Mucosa of descending colon (tissue), 3 donors: Measurements from ENCODE around the gene CDK5RAP3. TPM values are rescaled to one million over a fixed set of nuclear protein-coding genes. Genes with fewer than 3 reads are reported as not detected.

Experiments
- ATAC-seq: fragments of 200-7000 bp; cut with Tn5 transposase; one replicate; pipeline ENCODE4 v1.9.1; 2020; ENCODE audit warnings: mild to moderate bottlenecking, moderate library complexity
- DNase-seq, 3 donors: peaks; one replicate each; pipeline ENCODE4 v3.0.0-alpha.2; 2020
- H3K36me3 ChIP-seq: fragments of 200-600 bp; one replicate; pipeline ENCODE4 v1.8.0; 2021; ENCODE audit warnings: low read depth, mild to moderate bottlenecking
- H3K4me1 ChIP-seq: fragments of 200-600 bp; one replicate; pipeline ENCODE4 v1.8.0; 2021; ENCODE audit warnings: low read depth, mild to moderate bottlenecking
- H3K4me3 ChIP-seq: fragments of 200-600 bp; one replicate; pipeline ENCODE4 v1.8.0; 2021; ENCODE audit warnings: mild to moderate bottlenecking
- H3K9me3 ChIP-seq: fragments of 200-600 bp; one replicate; pipeline ENCODE4 v1.8.0; 2021; ENCODE audit warnings: mild to moderate bottlenecking
- intact Hi-C, 2 donors: fragments of 100-400 bp; cut with DNase I in 1 of 2; cut with micrococcal nuclease in 1 of 2; formaldehyde crosslinking; loops; one replicate each; pipeline versions ENCODE4 v1.11.0 to v1.11.1; 2022; cut with DNase I, micrococcal nuclease
- total RNA-seq, 3 donors: library from RNA; stranded (reverse); fragmentation: NEBNext Ultra II Directional in 2 of 3; extraction: Animal tissue kit (Norgen Biotek cat#: 25700) in 2 of 3; gene quantifications; one replicate each; pipeline versions ENCODE4 v1.2.1 to v1.2.4, GENCODE V29; 2021 to 2023
- TF ChIP-seq, protein P1 (sequence below): fragments of 200-600 bp; IDR thresholded peaks from one replicate; pipeline ENCODE4 v1.8.0; 2022; ENCODE audit warnings: antibody characterized with exemption, mild to moderate bottlenecking
- donor health status: DM: no; HTN: no; CAD: no; lungs with moderate emphysema.
- donor health status: DM: no; HTN: no; CAD: no.
- donor health status: DM: no; HTN: yes; CAD: no.

Gene CDK5RAP3
- total RNA-seq, 3 donors from 2014 or later = 136 to 215 (median 163) TPM

DNA sequence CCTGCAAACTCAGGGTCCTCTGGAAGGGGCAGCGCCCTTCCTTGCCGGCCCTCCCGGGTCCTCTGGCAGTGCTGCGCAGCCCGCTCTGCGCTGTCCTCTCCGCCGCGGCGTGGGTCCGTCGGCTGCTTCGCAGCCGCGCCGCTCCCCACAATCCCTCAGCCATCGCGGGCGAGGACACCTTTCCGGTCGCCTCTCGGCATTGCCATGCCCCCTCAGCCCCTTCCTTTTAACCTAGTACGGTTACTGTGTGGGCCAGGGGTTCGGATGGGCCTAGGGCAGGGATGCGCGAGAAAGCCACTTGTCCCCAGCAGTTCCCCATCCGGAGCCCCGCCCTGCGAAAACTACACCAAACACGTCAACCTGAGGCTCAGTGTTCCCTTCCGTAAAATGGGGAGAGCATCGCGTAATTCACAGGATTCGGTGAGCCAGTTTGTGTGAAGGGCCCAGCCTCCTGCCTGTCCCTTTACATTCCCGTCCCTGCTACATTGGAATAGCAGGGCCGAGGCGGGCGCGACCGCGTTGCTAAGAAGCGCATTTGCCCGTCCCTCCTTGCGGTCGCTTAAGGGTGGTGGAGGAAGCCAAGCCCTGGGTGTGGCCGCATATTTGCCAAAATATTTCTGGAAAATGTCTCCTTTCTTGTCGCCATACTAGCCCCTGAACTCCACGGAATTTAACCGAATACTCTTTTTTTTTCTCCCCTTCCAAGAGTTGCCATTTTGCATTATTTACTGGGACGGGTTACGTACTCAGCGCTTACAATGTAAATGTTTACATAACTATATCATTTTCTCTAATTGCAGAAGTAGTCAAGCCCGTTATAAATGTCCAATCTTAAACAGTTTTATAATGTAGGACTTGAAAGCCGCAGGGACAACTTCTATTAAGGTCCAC lies 53.5 kb downstream of the CDK5RAP3 start:
- H3K36me3 ChIP-seq = no peaks in the 10 kb centered on the region
- H3K4me1 ChIP-seq = peaks cover 34% of the 10 kb centered on the region
- intact Hi-C loops = loop anchor here in 1 of 2 donors (5.0 kb wide), 2 partner anchors 48 to 108 kb away; no protein-coding TSS in a partner anchor
- TF ChIP-seq, protein P1, sequence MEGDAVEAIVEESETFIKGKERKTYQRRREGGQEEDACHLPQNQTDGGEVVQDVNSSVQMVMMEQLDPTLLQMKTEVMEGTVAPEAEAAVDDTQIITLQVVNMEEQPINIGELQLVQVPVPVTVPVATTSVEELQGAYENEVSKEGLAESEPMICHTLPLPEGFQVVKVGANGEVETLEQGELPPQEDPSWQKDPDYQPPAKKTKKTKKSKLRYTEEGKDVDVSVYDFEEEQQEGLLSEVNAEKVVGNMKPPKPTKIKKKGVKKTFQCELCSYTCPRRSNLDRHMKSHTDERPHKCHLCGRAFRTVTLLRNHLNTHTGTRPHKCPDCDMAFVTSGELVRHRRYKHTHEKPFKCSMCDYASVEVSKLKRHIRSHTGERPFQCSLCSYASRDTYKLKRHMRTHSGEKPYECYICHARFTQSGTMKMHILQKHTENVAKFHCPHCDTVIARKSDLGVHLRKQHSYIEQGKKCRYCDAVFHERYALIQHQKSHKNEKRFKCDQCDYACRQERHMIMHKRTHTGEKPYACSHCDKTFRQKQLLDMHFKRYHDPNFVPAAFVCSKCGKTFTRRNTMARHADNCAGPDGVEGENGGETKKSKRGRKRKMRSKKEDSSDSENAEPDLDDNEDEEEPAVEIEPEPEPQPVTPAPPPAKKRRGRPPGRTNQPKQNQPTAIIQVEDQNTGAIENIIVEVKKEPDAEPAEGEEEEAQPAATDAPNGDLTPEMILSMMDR = no peak
- DNase-seq = peak; percentile 75 to 83 (median 79)
- H3K4me3 ChIP-seq = no peak overlapping the region
- H3K9me3 ChIP-seq = no peaks in the 10 kb centered on the region
- peak; percentile 40 for ATAC-seq

DNA sequence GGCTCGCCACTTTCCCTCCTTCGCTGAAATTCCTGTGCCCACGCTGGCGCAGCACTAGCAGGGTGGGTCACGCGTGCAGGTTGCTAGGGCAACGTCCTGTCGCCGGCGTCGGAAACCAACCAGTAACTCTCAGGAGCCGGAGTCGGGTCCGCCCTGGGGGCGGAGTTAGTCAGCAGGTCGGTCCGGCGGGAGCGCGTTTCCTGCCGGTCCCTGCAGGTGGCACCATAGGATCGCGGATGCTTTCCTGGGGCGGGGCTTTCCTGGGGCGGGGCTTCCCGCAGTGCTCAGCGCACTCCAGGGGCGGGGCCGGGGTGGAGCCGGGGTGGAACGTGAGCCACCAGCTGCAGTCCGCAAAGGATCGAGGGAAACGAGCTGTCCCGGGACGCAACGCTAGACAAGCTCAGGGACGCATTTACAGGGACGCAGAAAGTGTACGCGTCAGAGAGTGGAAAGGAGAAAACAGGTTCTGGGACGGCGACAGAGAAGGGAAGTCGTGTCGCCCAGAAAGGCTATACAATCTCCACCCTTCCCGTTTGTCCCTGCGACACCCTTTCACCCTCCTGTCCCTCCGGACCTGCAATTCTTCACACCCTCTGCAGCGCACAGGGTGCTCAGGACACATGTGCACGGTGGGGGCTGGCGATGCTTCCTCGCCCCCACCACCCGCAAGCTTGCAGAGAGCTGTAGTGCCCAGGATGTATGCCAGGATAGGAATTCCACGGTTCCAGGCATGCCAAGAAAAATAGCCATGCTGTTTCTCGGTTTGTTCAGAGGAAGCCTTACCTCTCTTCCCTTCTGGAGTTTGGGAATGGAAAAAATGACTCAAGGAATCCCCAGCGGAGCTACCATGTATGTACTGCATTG lies 54.4 kb downstream of the CDK5RAP3 start:
- H3K9me3 ChIP-seq = no peaks in the 10 kb centered on the region
- intact Hi-C loops = loop anchor here in 1 of 2 donors (5.0 kb wide), 2 partner anchors 47 to 107 kb away; no protein-coding TSS in a partner anchor
- H3K4me3 ChIP-seq = no peak overlapping the region
- ATAC-seq (peak; percentile 92), DNase-seq (peak; percentile 99)
- H3K36me3 ChIP-seq = no peaks in the 10 kb centered on the region
- TF ChIP-seq, protein P1 = peak; percentile 68
- peaks cover 34% of the 10 kb centered on the region for H3K4me1 ChIP-seq

DNA sequence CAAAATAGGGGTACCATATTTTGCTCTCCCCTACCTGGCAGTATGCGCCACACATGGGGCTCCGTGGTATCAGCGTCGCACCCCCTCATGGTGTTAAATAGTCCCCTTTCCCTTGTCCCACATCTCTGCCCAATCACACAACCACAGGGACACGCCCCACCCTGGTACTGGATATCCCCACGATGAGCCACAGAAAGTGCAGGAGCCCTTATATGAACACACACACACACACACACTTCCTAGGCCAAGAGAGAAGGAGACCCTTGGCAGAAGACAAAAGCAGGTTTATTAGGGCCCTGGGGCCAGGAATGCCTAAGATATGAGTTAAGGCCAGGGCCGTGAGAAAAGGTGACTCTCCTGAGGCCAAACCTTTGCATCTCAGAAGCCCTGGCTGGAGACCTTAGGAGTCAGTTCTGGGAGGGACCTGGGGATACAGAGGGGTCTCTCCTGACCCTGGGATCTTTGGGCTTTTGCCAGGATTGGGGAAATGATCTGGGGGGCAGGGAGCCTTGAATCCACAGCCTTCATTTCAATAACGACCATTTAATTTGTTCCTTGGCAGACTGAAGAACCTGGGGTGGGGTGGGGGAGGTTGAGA lies 55.1 kb downstream of the CDK5RAP3 start:
- ATAC-seq (no peak), DNase-seq (peak; percentile 9 to 48 (median 40))
- H3K9me3 ChIP-seq = no peaks in the 10 kb centered on the region
- peaks cover 34% of the 10 kb centered on the region for H3K4me1 ChIP-seq
- H3K4me3 ChIP-seq = no peak overlapping the region
- H3K36me3 ChIP-seq = no peaks in the 10 kb centered on the region
- TF ChIP-seq, protein P1 = no peak
- intact Hi-C loops = loop anchor here (2.0 to 5.0 kb wide), 3 partner anchors 46 to 106 kb away; no protein-coding TSS in a partner anchor

DNA sequence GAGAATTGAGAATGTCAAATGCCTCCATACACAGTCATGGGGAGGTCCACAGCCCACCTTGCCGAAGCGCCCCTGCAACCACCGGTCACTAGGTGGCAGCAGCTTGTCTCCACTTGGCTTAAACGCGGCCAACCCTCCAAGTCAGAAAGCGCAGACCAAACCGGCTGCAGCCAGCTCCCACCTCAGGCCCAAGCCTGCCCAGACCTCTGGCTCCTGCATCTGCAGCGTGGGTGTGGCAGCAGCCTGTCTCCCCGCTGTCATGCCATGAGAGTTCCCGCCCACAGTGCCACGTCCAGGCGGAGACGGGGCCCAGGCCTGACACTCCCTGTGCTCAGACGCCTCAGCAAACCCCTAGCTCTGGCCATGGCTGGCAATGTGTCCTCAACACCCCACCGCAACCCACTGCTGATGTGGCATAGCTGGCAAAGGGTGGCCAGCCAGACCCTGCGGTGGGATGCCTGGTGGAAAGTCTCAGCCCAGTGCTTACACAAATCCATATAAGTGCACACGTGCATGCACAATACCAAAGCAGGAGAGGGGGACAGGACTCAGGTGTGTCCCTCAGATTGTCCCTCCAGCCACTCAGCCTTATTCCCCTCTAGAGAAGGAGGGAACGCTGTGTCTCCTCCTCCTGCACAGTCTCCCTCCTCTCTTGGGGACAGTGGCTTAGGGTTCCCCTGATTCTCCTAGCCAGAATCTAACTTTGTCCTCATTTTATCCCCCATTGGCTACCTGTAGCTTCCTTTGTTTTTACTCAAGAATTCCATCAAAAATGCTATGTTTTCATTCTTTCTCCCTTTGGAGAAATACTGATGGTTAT lies 55.8 kb downstream of the CDK5RAP3 start:
- H3K4me1 ChIP-seq = peaks cover 34% of the 10 kb centered on the region
- intact Hi-C loops = loop anchor here (2.0 to 5.0 kb wide), 3 partner anchors 46 to 106 kb away; no protein-coding TSS in a partner anchor

More for the DNA sequence above, 55.8 kb downstream of the CDK5RAP3 start:
- DNase-seq (peak; percentile 89 to 94 (median 91)), ATAC-seq (peak; percentile 65)
- H3K9me3 ChIP-seq = no peaks in the 10 kb centered on the region
- TF ChIP-seq, protein P1 = peak; percentile 83
- no peaks in the 10 kb centered on the region for H3K36me3 ChIP-seq
- H3K4me3 ChIP-seq = no peak overlapping the region
